Panc1 (cell line): ENCODE data around the gene PINK1.

Experiments used
- SIN3A ChIP-seq: IDR thresholded peaks from 2 replicates; pipeline ENCODE4 v1.6.1; 2012; ENCODE audit warnings: low read depth, mild to moderate bottlenecking, low read length, moderate library complexity, borderline replicate concordance; ENCODE audit not compliant: insufficient read depth
- TF ChIP-seq, protein P1 (sequence below): fragments of 450-650 bp; IDR thresholded peaks from 2 replicates; pipeline ENCODE4 v1.5.1; 2017; ENCODE audit warnings: mild to moderate bottlenecking

DNA sequence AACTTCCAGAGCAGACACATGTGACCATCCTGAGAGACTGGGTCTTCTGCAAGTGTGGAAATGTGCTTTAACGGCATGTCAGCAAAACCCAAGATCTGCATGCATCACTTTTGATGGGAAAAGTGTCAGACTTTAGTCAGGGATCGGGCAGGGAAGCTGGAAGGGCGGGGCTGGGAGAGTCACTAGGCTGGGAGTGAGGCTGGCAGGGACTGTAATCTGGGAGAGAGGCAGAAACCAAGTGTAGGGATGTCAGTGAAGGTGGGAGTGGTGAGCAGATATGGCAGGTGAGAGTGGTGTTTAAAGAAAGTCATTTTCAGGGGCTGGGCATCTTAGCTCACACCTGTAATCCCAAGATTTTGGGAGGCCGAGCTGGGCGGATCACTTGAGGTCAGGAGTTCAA, 33.1 kb upstream of the PINK1 start:
- TF ChIP-seq, protein P1, sequence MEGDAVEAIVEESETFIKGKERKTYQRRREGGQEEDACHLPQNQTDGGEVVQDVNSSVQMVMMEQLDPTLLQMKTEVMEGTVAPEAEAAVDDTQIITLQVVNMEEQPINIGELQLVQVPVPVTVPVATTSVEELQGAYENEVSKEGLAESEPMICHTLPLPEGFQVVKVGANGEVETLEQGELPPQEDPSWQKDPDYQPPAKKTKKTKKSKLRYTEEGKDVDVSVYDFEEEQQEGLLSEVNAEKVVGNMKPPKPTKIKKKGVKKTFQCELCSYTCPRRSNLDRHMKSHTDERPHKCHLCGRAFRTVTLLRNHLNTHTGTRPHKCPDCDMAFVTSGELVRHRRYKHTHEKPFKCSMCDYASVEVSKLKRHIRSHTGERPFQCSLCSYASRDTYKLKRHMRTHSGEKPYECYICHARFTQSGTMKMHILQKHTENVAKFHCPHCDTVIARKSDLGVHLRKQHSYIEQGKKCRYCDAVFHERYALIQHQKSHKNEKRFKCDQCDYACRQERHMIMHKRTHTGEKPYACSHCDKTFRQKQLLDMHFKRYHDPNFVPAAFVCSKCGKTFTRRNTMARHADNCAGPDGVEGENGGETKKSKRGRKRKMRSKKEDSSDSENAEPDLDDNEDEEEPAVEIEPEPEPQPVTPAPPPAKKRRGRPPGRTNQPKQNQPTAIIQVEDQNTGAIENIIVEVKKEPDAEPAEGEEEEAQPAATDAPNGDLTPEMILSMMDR, result no peak
- no peak for TF ChIP-seq SIN3A
